Kidney epithelial cell (primary cell): ENCODE results near the gene CD96. TPM values are rescaled to one million over a fixed set of nuclear protein-coding genes. Genes with fewer than 3 reads are reported as not detected.

Source experiments
- DNase-seq: peaks from one replicate; pipeline ENCODE4 v3.0.0-alpha.2; 2010; ENCODE audit warnings: low read depth
- H3K27me3 ChIP-seq: 2 replicates; pipeline ENCODE4 v1.6.0; 2011; ENCODE audit warnings: low read length; ENCODE audit not compliant: control insufficient read depth, insufficient read depth
- H3K36me3 ChIP-seq: 2 replicates; pipeline ENCODE4 v1.5.1; 2011; ENCODE audit warnings: low read length; ENCODE audit not compliant: control insufficient read depth, insufficient read depth
- H3K4me3 ChIP-seq: 2 replicates; pipeline ENCODE4 v1.5.1; 2011; ENCODE audit warnings: low read depth, mild to moderate bottlenecking, control low read depth, low read length
- CTCF ChIP-seq: IDR thresholded peaks from 2 replicates; pipeline ENCODE4 v1.5.1; 2011; ENCODE audit warnings: mild to moderate bottlenecking, moderate library complexity, low read length, control low read depth, inconsistent platforms; ENCODE audit not compliant: insufficient read depth, poor library complexity, severe bottlenecking
- total RNA-seq: library from RNA; depleted of rRNA; stranded (reverse); fragments of >200 nt; gene quantifications from 2 replicates; pipeline ENCODE4 v1.2.3, GENCODE V29; 2015

CD96 gene
- not detected in 2 replicates for total RNA-seq

GRCh38 chr3:111541911-111542483, at the start of gene CD96:
Gene CD96, plus strand, starts transcription at chr3:111542197. Its CDS starts 52 bp downstream, at chr3:111542249.
- no peak for DNase-seq
- TF ChIP-seq CTCF: no peak
- H3K4me3 ChIP-seq: no peak within 1 kb of the TSS

GRCh38 chr3:111493276-111493675, 48.7 kb upstream of the CD96 start:
- no peak overlapping the region for H3K4me3 ChIP-seq
- no peak for DNase-seq
- no peaks in the 10 kb centered on the region for H3K36me3 ChIP-seq
- H3K27me3 ChIP-seq: no peaks in the 10 kb centered on the region
- TF ChIP-seq CTCF: no peak

More at GRCh38 chr3:111541911-111542483, at the start of gene CD96:
- Histone ChIP-seq H3K36me3 (no peaks in the 10 kb centered on the region), H3K27me3 (no peaks in the 10 kb centered on the region)

- DNase-seq: no peak
- H3K36me3 ChIP-seq: no peaks in the 10 kb centered on the region
- TF ChIP-seq CTCF: no peak
- no peak overlapping the region for H3K4me3 ChIP-seq
- H3K27me3 ChIP-seq: no peaks in the 10 kb centered on the region
Measured at GRCh38 chr3:111496894-111497559, 45.0 kb upstream of the CD96 start.

GRCh38 chr3:111498022-111498421, 44.0 kb upstream of the CD96 start:
- Histone ChIP-seq H3K36me3 (no peaks in the 10 kb centered on the region), H3K27me3 (no peaks in the 10 kb centered on the region), H3K4me3 (no peak overlapping the region)
- DNase-seq: no peak
- TF ChIP-seq CTCF: no peak

GRCh38 chr3:111506435-111506834, 35.6 kb upstream of the CD96 start:
- H3K36me3 ChIP-seq: no peaks in the 10 kb centered on the region
- no peaks in the 10 kb centered on the region for H3K27me3 ChIP-seq
- no peak overlapping the region for H3K4me3 ChIP-seq
- no peak for TF ChIP-seq CTCF
- no peak for DNase-seq

GRCh38 chr3:111509308-111509707, 32.7 kb upstream of the CD96 start:
- no peak for DNase-seq

More at GRCh38 chr3:111509308-111509707, 32.7 kb upstream of the CD96 start:
- Histone ChIP-seq H3K36me3 (no peaks in the 10 kb centered on the region), H3K27me3 (no peaks in the 10 kb centered on the region), H3K4me3 (no peak overlapping the region)
- TF ChIP-seq CTCF: no peak
